Right lung (tissue), 5 donors: ENCODE data around the gene ERAS. TPM values are rescaled to one million over a fixed set of nuclear protein-coding genes. Genes with fewer than 3 reads are reported as not detected.
A peak's percentile ranks its signal among the peaks of the same experiment; 100 is the strongest.
"Not testable (repeated sequence)": the region's sequence is repeated elsewhere in the genome, so short reads cannot be mapped to it uniquely, and the experiment has no call there.

Source experiments
- DNase-seq, 2 donors: peaks; one replicate each; pipeline ENCODE4 v3.0.0-alpha.2; 2013
- polyA plus RNA-seq, 5 donors: library from polyadenylated mRNA; unstranded; fragments of 120-200 nt; gene quantifications; one replicate each; pipeline versions ENCODE4 v1.2.1 to v1.2.3, GENCODE V29; 2013; ENCODE audit warnings: inconsistent platforms in 1 of 5, low replicate concordance in 1 of 5; ENCODE audit not compliant: insufficient read length in 5 of 5, insufficient read depth in 1 of 5

ERAS gene
- polyA plus RNA-seq, 5 donors: 0.14 to 0.30 (median 0.22) TPM; not detected in 1

DNA sequence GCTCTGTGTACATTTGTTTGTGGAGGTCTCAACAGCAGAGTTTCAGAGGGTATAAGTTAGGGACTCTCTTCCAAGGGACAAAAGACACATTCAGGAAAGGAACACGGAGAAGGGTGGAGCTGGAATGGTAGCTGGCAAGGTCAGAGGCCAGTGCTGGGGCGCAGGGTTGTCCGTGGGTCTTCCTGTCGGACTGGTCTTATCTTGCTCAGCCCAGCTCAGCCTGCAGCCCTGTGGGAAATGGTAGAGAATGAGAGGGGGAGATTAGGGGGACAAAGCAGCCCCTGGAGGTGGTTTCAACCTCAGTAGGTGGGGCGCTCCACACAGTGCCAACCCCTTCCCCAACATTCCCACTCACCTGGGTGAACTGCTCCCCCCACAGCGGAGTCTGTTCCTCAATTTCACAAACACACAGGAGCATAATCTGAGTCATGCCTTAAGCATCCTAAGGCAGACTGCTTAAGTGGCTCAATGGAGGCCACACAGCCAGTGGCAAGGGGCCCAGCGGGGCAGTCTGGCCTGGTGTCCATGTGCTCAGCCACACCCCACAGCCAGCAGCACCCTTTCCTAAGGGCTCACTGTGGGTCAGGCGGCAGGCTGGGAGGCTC lies 31.3 kb upstream of the ERAS start:
- DNase-seq: no peak

- no peak for DNase-seq
Measured at GRCh38 chrX:48798318-48798717, 28.0 kb upstream of the ERAS start.

- DNase-seq: no peak
Measured at GRCh38 chrX:48800574-48801279, 25.6 kb upstream of the ERAS start.

GRCh38 chrX:48801280-48802088 lies 24.8 kb upstream of the ERAS start, which contains the start of gene HDAC6:
Gene HDAC6, plus strand, starts transcription at chrX:48802067. Its CDS starts 626 bp downstream, at chrX:48802693.
- DNase-seq: peak; percentile 98

DNA sequence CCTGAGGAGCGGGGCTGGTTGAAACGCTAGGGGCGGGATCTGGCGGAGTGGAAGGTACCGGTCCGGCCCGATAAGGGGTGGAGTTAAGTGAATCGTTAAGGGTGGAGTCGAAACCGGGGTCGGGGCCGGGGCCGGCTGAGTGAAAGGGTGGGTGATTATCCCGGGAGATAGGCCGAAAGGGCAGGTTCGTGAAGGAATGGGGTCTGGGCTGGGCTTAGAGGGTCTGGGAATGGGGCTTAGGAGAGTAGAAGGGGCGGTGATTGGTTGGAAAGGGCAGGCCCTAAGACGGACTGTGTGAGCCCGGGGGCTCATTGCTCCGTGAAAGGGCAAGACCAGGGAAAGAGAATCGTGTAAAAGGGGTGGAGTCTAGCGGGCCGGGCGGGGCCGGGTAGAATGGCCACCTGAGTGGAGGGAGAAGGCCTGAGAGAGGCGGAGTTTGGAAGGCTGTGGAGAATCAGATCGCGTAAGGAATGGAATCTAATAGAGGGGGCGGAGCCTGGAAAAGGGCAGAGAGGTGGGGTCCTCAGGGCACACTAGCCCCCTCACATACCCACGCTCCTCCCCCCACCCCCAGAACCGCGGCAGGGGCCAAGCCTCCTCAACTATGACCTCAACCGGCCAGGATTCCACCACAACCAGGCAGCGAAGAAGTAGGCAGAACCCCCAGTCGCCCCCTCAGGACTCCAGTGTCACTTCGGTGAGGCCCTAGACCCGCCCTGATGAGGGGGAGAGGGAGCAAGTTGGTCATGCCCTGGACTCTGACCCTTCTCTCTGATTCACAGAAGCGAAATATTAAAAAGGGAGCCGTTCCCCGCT lies 24.0 kb upstream of the ERAS start:
- DNase-seq: peak; percentile 67 to 76

DNA sequence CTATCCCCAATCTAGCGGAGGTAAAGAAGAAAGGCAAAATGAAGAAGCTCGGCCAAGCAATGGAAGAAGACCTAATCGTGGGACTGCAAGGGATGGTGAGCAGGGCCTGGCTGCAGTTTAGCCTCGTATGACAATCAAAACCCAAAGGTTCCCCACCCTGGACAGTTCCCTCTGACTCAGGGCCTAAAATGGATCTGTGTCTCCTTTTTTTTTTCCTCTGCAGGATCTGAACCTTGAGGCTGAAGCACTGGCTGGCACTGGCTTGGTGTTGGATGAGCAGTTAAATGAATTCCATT lies 23.5 kb upstream of the ERAS start:
- DNase-seq: no peak

DNA sequence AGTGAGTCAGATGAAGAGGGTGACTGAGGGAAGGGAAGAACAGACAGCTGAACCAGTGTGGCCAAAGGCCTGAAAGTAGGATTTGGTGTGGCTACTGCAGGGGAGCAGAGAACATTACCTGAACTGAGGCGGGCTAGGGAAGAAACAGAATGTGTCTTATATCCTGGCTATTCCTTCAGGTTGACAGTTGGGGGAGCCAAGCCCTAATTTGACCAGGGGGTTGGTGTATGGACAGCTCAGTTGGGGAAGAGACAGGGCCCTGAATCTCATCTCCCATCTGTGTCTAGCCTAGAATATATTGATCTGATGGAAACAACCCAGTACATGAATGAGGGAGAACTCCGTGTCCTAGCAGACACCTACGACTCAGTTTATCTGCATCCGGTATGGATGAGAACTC lies 20.2 kb upstream of the ERAS start:
- no peak for DNase-seq

DNA sequence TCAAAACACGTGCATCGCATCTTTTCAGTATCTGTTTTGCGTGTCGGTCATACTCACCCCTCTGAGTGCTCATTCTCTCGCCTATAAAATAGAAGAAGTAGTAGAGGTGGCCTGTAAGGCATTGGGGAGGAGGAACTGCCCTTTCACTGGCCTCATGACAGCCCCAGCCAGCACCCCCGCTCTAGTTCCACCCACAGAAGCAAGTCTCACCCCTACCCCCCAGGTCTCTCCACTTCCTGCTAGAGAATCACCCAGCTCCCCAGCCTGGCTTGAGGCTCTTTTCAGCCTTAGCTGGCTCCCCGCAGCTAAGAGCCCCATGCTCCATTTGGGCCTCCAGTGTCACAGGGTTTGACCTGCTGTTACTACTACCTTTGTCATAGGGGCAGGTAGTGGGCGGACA lies 12.7 kb upstream of the ERAS start:
- no peak for DNase-seq

DNA sequence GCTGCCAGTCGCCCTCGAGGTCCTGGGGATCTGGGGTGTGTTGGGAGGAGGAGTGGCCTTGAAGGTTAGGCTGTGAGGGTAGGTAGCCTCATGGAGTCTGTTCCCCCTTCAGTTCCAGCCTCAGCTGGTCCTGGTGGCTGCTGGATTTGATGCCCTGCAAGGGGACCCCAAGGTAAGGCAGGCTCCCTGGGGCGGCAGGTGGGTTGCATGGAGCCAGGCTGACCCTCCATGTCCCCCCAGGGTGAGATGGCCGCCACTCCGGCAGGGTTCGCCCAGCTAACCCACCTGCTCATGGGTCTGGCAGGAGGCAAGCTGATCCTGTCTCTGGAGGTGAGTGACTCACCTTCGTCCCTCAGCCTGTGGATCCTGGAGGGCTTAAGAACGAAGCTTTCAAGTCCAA lies 11.6 kb upstream of the ERAS start:
- DNase-seq: no peak

DNA sequence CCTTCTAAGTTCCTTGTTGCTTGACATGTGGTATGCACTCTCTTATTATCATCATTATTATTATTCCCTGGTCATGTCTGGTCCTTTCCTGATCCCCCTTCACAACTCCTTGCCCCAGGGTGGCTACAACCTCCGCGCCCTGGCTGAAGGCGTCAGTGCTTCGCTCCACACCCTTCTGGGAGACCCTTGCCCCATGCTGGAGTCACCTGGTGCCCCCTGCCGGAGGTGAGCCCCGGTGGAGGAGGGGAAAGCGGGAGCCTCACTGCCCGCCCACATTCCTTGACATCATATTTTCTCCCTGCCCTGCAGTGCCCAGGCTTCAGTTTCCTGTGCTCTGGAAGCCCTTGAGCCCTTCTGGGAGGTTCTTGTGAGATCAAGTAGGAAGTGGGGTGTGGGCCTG lies 11.0 kb upstream of the ERAS start:
- DNase-seq: no peak

GRCh38 chrX:48816014-48816810 lies 10.1 kb upstream of the ERAS start:
- DNase-seq: no peak

DNA sequence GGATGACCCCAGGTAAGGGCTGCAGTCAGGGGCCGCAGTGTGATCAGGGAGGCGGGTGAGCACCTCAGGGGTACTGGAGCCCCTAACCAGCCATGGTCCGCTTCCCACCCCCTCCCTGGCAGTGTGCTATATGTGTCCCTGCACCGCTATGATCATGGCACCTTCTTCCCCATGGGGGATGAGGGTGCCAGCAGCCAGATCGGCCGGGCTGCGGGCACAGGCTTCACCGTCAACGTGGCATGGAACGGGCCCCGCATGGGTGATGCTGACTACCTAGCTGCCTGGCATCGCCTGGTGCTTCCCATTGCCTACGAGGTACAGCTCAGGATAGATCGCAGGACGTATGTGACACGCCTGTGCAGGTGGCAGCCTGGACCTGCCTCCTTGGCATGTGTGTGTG lies 8.2 kb upstream of the ERAS start:
- DNase-seq: no peak

DNA sequence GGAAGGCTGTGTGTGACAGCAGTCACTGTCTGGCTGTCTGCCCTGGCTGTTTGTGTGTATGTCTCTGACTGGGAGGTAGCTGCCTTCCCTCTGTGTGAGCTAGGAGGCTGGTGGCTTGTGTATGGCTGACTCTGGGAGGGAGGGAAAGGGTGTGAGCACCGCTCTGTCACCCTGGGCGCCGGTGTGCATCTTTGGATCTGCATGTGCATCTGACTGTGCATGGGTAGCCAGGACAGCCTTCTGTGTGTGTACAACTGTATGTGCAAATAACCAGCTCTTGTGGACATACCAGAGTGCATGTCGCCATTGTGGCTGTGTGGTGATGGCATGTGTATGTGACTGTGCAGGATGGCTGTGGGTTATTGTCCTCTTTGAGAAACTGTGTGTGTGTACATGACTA lies 7.4 kb upstream of the ERAS start:
- no peak for DNase-seq

DNA sequence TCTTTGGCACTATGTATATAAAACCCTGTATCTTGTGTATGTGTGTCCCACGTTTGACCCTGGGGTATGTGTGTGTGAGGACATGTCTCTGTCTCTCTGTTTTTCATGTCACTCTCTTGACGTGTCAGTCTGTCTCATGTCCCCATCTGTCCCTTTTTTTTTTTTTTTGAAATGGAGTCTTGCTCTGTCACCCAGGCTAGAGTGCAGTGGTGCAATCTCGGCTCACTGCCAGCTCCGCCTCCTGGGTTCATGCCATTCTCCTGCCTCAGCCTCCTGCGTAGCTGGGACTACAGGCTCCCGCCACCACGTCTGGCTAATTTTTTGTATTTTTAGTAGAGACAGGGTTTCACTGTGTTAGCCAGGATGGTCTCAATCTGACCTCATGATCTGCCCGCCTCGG lies 6.9 kb upstream of the ERAS start:
- DNase-seq: not testable (repeated sequence)

- DNase-seq: no peak
Measured at GRCh38 chrX:48823053-48823452, 3.3 kb upstream of the ERAS start.

DNA sequence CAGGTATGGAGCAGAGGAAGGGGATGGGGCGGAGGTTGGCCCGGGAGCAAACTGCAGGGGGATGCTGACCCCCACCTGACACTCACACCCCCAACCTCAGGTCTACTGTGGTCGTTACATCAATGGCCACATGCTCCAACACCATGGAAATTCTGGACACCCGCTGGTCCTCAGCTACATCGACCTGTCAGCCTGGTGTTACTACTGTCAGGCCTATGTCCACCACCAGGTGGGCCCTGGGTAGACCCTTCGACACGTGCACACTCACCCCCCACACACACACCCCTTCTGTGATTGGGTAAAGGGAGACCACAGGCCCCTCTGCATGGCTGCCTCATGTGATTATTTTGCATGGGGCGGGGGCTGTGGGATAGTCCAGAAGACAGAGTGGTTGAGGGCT lies 2.2 kb upstream of the ERAS start:
- DNase-seq: no peak

GRCh38 chrX:48826876-48827653 lies 752 bp downstream of the ERAS start:
- DNase-seq: no peak

DNA sequence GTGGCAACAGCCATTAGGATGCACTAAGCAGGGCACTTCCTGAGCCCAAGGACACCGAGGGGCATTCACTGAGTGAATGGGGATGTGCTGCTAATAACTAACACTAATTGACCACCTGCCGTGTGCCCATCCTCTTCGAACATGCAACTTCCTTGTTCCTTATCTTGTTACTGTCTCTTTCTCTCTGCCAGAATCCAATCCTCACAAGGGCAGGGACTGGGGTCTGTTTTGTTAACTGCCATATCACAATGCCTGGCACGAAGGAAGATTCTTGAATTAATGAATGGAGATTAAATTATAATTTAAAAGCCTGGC lies 1.3 kb downstream of the ERAS start:
- DNase-seq: no peak

- no peak for DNase-seq
Measured at GRCh38 chrX:48829016-48829735, 2.9 kb downstream of the ERAS start.
